HG03097 (cell line): ENCODE data around the gene TENM3.

Source experiments
- ATAC-seq: cut with Tn5 transposase; IDR thresholded peaks from one replicate; pipeline ENCODE4 v1.9.1; 2021; ENCODE audit not compliant: unreplicated experiment, low FRiP score

The TENM3 gene

GRCh38 chr4:182278729-182279128, 35.5 kb downstream of the TENM3 start:
- ATAC-seq = no peak

GRCh38 chr4:182280436-182281111, 37.4 kb downstream of the TENM3 start:
- ATAC-seq = no peak

GRCh38 chr4:182286035-182286434, 42.8 kb downstream of the TENM3 start:
- ATAC-seq = no peak

- no peak for ATAC-seq
Measured at GRCh38 chr4:182286931-182287330, 43.7 kb downstream of the TENM3 start.

GRCh38 chr4:182288534-182288933, 45.3 kb downstream of the TENM3 start:
- ATAC-seq = no peak

GRCh38 chr4:182289809-182290208, 46.6 kb downstream of the TENM3 start:
- ATAC-seq = no peak

- no peak for ATAC-seq
Measured at GRCh38 chr4:182291175-182291574, 48.0 kb downstream of the TENM3 start.

GRCh38 chr4:182291597-182292270, 48.5 kb downstream of the TENM3 start:
- ATAC-seq = no peak

GRCh38 chr4:182292612-182293011, 49.4 kb downstream of the TENM3 start:
- ATAC-seq = no peak

GRCh38 chr4:182293691-182294255, 50.6 kb downstream of the TENM3 start:
- no peak for ATAC-seq

- no peak for ATAC-seq
Measured at GRCh38 chr4:182294451-182294850, 51.2 kb downstream of the TENM3 start.

- ATAC-seq = no peak
Measured at GRCh38 chr4:182297659-182298058, 54.5 kb downstream of the TENM3 start.

GRCh38 chr4:182301736-182302135, 58.5 kb downstream of the TENM3 start:
- ATAC-seq = no peak

GRCh38 chr4:182303847-182304246, 60.6 kb downstream of the TENM3 start:
- no peak for ATAC-seq

GRCh38 chr4:182306792-182307507, 63.7 kb downstream of the TENM3 start:
- no peak for ATAC-seq

- no peak for ATAC-seq
Measured at GRCh38 chr4:182307746-182308145, 64.5 kb downstream of the TENM3 start.

GRCh38 chr4:182309877-182310276, 66.7 kb downstream of the TENM3 start:
- ATAC-seq = no peak

- ATAC-seq = no peak
Measured at GRCh38 chr4:182310316-182310715, 67.1 kb downstream of the TENM3 start.

- ATAC-seq = no peak
Measured at GRCh38 chr4:182310962-182311361, 67.8 kb downstream of the TENM3 start.

GRCh38 chr4:182314537-182314936, 71.3 kb downstream of the TENM3 start:
- no peak for ATAC-seq

- no peak for ATAC-seq
Measured at GRCh38 chr4:182318256-182318655, 75.1 kb downstream of the TENM3 start.
